ENCODE data around the gene MOSPD3. TPM values are rescaled to one million over a fixed set of nuclear protein-coding genes. Genes with fewer than 3 reads are reported as not detected.

Gene MOSPD3
- total and polyA plus RNA-seq, 10 of the 15 experiments (the other 5 are each of a cell fraction or from before 2014, with no cell fraction given), result 0.61 to 13.6 (median 4.1) TPM

DNA sequence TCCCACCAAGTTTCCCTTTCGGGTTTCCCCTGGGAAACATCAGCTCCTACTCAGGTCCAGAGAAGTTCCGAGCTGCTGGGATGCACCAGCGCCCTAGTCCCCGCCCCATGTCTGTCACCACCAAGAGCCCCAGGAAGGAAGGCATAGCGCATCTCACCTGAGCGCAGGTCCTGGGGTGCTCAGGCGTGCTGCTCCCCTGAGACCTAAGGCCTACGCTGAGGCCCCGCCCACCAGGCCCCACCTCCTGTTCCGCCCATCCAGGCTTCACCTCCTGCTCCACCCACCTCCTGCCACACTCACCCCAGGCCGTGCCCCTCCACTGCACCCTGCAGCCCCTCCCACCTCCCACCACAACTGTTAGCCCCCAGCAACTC is 30.2 kb downstream of the MOSPD3 start:
- H4K20me1 ChIP-seq (ENCODE audit: control insufficient read depth, insufficient read depth), result no peaks in the 10 kb centered on the region
- in situ Hi-C loops (cut with MboI) (no loop called here), intact Hi-C loops (cut with micrococcal nuclease; ENCODE audit: unreplicated experiment) (no loop called here)
- peak overlapping the region; percentile 19 for H2AFZ ChIP-seq (ENCODE audit: control insufficient read depth, low read depth, low read length)
- H3K79me2 ChIP-seq (ENCODE audit: control insufficient read depth, insufficient read depth, low read length), result no peaks in the 10 kb centered on the region
- BruUV-seq (replicated peaks), result no TSS peak
- WGBS (ENCODE audit: insufficient coverage, insufficient replicate concordance, low lambda C conversion rate, missing lambda C conversion rate), result 0% methylated on average over 11 of the region's 11 CpGs
- no peaks in the 10 kb centered on the region; the same call in 1 of the 2 replicates for H3K4me1 ChIP-seq (ENCODE audit: control insufficient read depth, insufficient read depth, low read length)
- TF ChIP-seq, protein P1, sequence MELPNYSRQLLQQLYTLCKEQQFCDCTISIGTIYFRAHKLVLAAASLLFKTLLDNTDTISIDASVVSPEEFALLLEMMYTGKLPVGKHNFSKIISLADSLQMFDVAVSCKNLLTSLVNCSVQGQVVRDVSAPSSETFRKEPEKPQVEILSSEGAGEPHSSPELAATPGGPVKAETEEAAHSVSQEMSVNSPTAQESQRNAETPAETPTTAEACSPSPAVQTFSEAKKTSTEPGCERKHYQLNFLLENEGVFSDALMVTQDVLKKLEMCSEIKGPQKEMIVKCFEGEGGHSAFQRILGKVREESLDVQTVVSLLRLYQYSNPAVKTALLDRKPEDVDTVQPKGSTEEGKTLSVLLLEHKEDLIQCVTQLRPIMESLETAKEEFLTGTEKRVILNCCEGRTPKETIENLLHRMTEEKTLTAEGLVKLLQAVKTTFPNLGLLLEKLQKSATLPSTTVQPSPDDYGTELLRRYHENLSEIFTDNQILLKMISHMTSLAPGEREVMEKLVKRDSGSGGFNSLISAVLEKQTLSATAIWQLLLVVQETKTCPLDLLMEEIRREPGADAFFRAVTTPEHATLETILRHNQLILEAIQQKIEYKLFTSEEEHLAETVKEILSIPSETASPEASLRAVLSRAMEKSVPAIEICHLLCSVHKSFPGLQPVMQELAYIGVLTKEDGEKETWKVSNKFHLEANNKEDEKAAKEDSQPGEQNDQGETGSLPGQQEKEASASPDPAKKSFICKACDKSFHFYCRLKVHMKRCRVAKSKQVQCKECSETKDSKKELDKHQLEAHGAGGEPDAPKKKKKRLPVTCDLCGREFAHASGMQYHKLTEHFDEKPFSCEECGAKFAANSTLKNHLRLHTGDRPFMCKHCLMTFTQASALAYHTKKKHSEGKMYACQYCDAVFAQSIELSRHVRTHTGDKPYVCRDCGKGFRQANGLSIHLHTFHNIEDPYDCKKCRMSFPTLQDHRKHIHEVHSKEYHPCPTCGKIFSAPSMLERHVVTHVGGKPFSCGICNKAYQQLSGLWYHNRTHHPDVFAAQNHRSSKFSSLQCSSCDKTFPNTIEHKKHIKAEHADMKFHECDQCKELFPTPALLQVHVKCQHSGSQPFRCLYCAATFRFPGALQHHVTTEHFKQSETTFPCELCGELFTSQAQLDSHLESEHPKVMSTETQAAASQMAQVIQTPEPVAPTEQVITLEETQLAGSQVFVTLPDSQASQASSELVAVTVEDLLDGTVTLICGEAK (IDR thresholded peaks at IDR 0.05; ENCODE audit: borderline replicate concordance), result no peak
- TF ChIP-seq MEF2B (IDR thresholded peaks at IDR 0.05; ENCODE audit: partially characterized antibody, poor library complexity, severe bottlenecking), result peak; percentile 80
- no peak overlapping the region for H3K4me2 ChIP-seq (ENCODE audit: control insufficient read depth, insufficient read depth)
- no peak overlapping the region for H3K9ac ChIP-seq (ENCODE audit: control insufficient read depth, insufficient read depth, low read length)
- H3K9me3 ChIP-seq (replicated peaks; ENCODE audit: control insufficient read depth, insufficient read depth, low read length), result no peaks in the 10 kb centered on the region
- H3K36me3 ChIP-seq (ENCODE audit: control insufficient read depth in 2 of 2, insufficient read depth in 2 of 2, low read length in 1 of 2), result no peaks in the 10 kb centered on the region
- ATAC-seq, result peak; percentile 97
- FAIRE-seq, result peak; percentile 38
- ChIA-PET RAD21 (ENCODE audit: unreplicated experiment) (no interaction called here), CTCF (interaction anchor here (1.2 to 1.4 kb wide), 2 partner anchors 9 to 49 kb away, joined by 6 to 8 read pairs; no protein-coding TSS in a partner anchor), SMC1A (ENCODE audit: uncharacterized antibody, unreplicated experiment) (no interaction called here), POLR2A (no interaction called here)
- no peak overlapping the region for H3K4me3 ChIP-seq
- no peaks in the 10 kb centered on the region; a peak in 2 of 4 replicates for H3K27me3 ChIP-seq (replicated peaks in 1 of 2; ENCODE audit: control insufficient read depth in 2 of 2, insufficient read depth in 2 of 2, low read length in 1 of 2)
- no peak overlapping the region for H3K27ac ChIP-seq (ENCODE audit: control insufficient read depth, insufficient read depth)
- DNase-seq (ENCODE audit: low read depth, low spot score), result no peak
